HL-60 (cell line): ENCODE measurements around the gene DCLRE1B.

Source experiments
- DNase-seq, 2 experiments: peaks; one replicate each; pipeline ENCODE4 v3.0.0-alpha.2; 2010 to 2020; ENCODE audit warnings: low read depth in 1 of 2, low spot score in 1 of 2
- H3K27ac ChIP-seq: fragments of 250-450 bp; sonication (Bioruptor Pico); replicated peaks from 2 replicates; pipeline ENCODE4 v1.5.1; 2020; ENCODE audit warnings: mild to moderate bottlenecking, moderate library complexity
- H3K27me3 ChIP-seq: fragments of 250-450 bp; sonication (Bioruptor Pico); 2 replicates; pipeline ENCODE4 v1.5.1; 2021; ENCODE audit warnings: mild to moderate bottlenecking, moderate library complexity; ENCODE audit not compliant: insufficient read depth, poor library complexity, severe bottlenecking
- H3K4me3 ChIP-seq: replicated peaks from 2 replicates; pipeline ENCODE4 v1.5.1; 2011; ENCODE audit warnings: mild to moderate bottlenecking, control low read depth, low read length; ENCODE audit not compliant: insufficient read depth
- CTCF ChIP-seq: IDR thresholded peaks from one replicate; pipeline ENCODE4 v1.5.1; 2011; ENCODE audit warnings: low read length, control low read depth, inconsistent platforms; ENCODE audit not compliant: insufficient read depth
- GABPA ChIP-seq: IDR thresholded peaks from 2 replicates; pipeline ENCODE4 v1.6.1; 2012; ENCODE audit warnings: low read depth
- POLR2AphosphoS5 ChIP-seq: IDR thresholded peaks from 2 replicates; pipeline ENCODE4 v1.6.1; 2012; ENCODE audit warnings: low read depth
- REST ChIP-seq: IDR thresholded peaks from 2 replicates; pipeline ENCODE4 v1.6.1; 2012; ENCODE audit warnings: low read depth; ENCODE audit not compliant: insufficient replicate concordance
- SPI1 ChIP-seq: IDR thresholded peaks from 2 replicates; pipeline ENCODE4 v1.6.1; 2012; ENCODE audit warnings: low read depth, mild to moderate bottlenecking, borderline replicate concordance

Gene DCLRE1B

GRCh38 chr1:113857776-113858175, 47.4 kb upstream of the DCLRE1B start:
- H3K27me3 ChIP-seq, result no peaks in the 10 kb centered on the region
- H3K4me3 ChIP-seq, result no peak overlapping the region
- DNase-seq, result no peak
- TF ChIP-seq POLR2AphosphoS5 (no peak), CTCF (no peak), REST (no peak), SPI1 (no peak), GABPA (no peak)
- H3K27ac ChIP-seq, result 0 out of 2 replicates have a peak overlapping the region, but pooled peaks have one; percentile 18

GRCh38 chr1:113858418-113858817, 46.7 kb upstream of the DCLRE1B start:
- Histone ChIP-seq H3K27ac (0 out of 2 replicates have a peak overlapping the region, but pooled peaks have one; percentile 18), H3K27me3 (no peaks in the 10 kb centered on the region), H3K4me3 (no peak overlapping the region)
- TF ChIP-seq SPI1 (peak; percentile 72; the same call in 1 of the 2 replicates), CTCF (no peak), GABPA (no peak)
- no peak for DNase-seq

- Histone ChIP-seq H3K27me3 (no peaks in the 10 kb centered on the region), H3K27ac (peak overlapping the region; percentile 41), H3K4me3 (no peak overlapping the region)
- no peak for TF ChIP-seq GABPA
- no peak for TF ChIP-seq POLR2AphosphoS5
- TF ChIP-seq SPI1, result no peak
- TF ChIP-seq REST, result no peak
- no peak for TF ChIP-seq CTCF
- DNase-seq, result no peak
Measured at GRCh38 chr1:113858982-113859381, 46.1 kb upstream of the DCLRE1B start.

- Histone ChIP-seq H3K27ac (peak overlapping the region; percentile 41), H3K4me3 (peak overlapping the region; percentile 18), H3K27me3 (no peaks in the 10 kb centered on the region)
- TF ChIP-seq POLR2AphosphoS5, result no peak
- peak; percentile 95 for TF ChIP-seq SPI1
- DNase-seq, result peak in 1 of 2 experiments; percentile 26
Measured at GRCh38 chr1:113859478-113860175, 45.5 kb upstream of the DCLRE1B start.
